ENCODE results near the gene BTD.

DNA sequence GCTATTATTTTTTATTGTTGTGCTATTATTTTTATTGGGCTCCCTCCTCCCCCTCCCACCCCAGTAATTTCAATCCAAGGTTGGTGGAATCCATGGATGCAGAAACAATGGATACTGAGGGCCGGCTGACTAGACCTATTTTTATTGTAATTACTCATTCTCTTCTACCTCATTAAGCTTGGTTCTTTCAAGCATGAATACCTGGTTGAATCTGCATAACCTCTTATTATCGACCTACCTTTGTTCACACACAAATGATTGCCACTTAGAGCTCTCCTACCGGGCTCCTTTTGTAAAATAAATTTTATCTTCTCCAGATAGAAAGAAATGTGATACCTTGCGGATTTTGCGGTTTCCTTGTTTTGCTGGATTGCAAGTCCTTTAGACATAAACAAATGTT, 31.6 kb downstream of the BTD start:
- TF ChIP-seq, protein P1, sequence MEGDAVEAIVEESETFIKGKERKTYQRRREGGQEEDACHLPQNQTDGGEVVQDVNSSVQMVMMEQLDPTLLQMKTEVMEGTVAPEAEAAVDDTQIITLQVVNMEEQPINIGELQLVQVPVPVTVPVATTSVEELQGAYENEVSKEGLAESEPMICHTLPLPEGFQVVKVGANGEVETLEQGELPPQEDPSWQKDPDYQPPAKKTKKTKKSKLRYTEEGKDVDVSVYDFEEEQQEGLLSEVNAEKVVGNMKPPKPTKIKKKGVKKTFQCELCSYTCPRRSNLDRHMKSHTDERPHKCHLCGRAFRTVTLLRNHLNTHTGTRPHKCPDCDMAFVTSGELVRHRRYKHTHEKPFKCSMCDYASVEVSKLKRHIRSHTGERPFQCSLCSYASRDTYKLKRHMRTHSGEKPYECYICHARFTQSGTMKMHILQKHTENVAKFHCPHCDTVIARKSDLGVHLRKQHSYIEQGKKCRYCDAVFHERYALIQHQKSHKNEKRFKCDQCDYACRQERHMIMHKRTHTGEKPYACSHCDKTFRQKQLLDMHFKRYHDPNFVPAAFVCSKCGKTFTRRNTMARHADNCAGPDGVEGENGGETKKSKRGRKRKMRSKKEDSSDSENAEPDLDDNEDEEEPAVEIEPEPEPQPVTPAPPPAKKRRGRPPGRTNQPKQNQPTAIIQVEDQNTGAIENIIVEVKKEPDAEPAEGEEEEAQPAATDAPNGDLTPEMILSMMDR (IDR thresholded peaks at IDR 0.05; ENCODE audit: low read depth, low read length, missing input control), result no peak
- TF ChIP-seq RAD21 (IDR thresholded peaks at IDR 0.05) (no peak), NR2F2 (IDR thresholded peaks at IDR 0.05) (no peak), YY1 (IDR thresholded peaks at IDR 0.05) (no peak), FOXA1 (IDR thresholded peaks at IDR 0.05) (no peak), SP1 (IDR thresholded peaks at IDR 0.05) (no peak), TAF1 (conservative IDR thresholded peaks at IDR 0.05) (no peak)
- TF ChIP-seq, protein P2, sequence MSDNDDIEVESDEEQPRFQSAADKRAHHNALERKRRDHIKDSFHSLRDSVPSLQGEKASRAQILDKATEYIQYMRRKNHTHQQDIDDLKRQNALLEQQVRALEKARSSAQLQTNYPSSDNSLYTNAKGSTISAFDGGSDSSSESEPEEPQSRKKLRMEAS (IDR thresholded peaks at IDR 0.05), result no peak
- TF ChIP-seq, protein P3, sequence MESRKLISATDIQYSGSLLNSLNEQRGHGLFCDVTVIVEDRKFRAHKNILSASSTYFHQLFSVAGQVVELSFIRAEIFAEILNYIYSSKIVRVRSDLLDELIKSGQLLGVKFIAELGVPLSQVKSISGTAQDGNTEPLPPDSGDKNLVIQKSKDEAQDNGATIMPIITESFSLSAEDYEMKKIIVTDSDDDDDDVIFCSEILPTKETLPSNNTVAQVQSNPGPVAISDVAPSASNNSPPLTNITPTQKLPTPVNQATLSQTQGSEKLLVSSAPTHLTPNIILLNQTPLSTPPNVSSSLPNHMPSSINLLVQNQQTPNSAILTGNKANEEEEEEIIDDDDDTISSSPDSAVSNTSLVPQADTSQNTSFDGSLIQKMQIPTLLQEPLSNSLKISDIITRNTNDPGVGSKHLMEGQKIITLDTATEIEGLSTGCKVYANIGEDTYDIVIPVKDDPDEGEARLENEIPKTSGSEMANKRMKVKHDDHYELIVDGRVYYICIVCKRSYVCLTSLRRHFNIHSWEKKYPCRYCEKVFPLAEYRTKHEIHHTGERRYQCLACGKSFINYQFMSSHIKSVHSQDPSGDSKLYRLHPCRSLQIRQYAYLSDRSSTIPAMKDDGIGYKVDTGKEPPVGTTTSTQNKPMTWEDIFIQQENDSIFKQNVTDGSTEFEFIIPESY (IDR thresholded peaks at IDR 0.05), result no peak

Measured in liver (tissue), 3 donors.